DMS153 treated with DMSO at 0.1 percent for 48 hours (cell line): ENCODE results near the gene KLHL8.
"Not testable (repeated sequence)": the region's sequence is repeated elsewhere in the genome, so short reads cannot be mapped to it uniquely, and the experiment has no call there.

Experiments used
- DNase-seq: peaks from one replicate; lab custom pipeline; 2025; ENCODE audit not compliant: unreplicated experiment; lab: John Stamatoyannopoulos, UW

KLHL8 gene

GRCh38 chr4:87228262-87228860 lies 7.9 kb upstream of the KLHL8 start:
- no peak for DNase-seq

- no peak for DNase-seq
Measured at GRCh38 chr4:87227751-87228151, 7.3 kb upstream of the KLHL8 start.

- no peak for DNase-seq
Measured at GRCh38 chr4:87225936-87226335, 5.5 kb upstream of the KLHL8 start.

GRCh38 chr4:87224141-87224923 lies 3.9 kb upstream of the KLHL8 start:
- no peak for DNase-seq

- no peak for DNase-seq
Measured at GRCh38 chr4:87219632-87220093, 755 bp downstream of the KLHL8 start.

GRCh38 chr4:87217235-87217763 lies 3.1 kb downstream of the KLHL8 start:
- not testable (repeated sequence) for DNase-seq

- DNase-seq = no peak
Measured at GRCh38 chr4:87216469-87216868, 3.9 kb downstream of the KLHL8 start.

GRCh38 chr4:87213421-87214075 lies 6.9 kb downstream of the KLHL8 start:
- DNase-seq = no peak

- DNase-seq = no peak
Measured at GRCh38 chr4:87211249-87211952, 9.0 kb downstream of the KLHL8 start.

GRCh38 chr4:87209696-87210095 lies 10.7 kb downstream of the KLHL8 start:
- DNase-seq = no peak

- DNase-seq = no peak
Measured at GRCh38 chr4:87209182-87209581, 11.2 kb downstream of the KLHL8 start.

GRCh38 chr4:87204559-87204958 lies 15.9 kb downstream of the KLHL8 start:
- DNase-seq = no peak

GRCh38 chr4:87196927-87197326 lies 23.5 kb downstream of the KLHL8 start:
- no peak for DNase-seq

- no peak for DNase-seq
Measured at GRCh38 chr4:87196146-87196545, 24.3 kb downstream of the KLHL8 start.

GRCh38 chr4:87193958-87194675 lies 26.3 kb downstream of the KLHL8 start:
- no peak for DNase-seq

- DNase-seq = no peak
Measured at GRCh38 chr4:87192145-87192919, 28.1 kb downstream of the KLHL8 start.

- DNase-seq = no peak
Measured at GRCh38 chr4:87188932-87189331, 31.5 kb downstream of the KLHL8 start.

- DNase-seq = no peak
Measured at GRCh38 chr4:87188048-87188447, 32.4 kb downstream of the KLHL8 start.

GRCh38 chr4:87185146-87185870 lies 35.1 kb downstream of the KLHL8 start:
- DNase-seq = no peak
